Immature natural killer cell (primary cell): Measurements from ENCODE around the gene SH2D2A. TPM values are rescaled to one million over a fixed set of nuclear protein-coding genes. Genes with fewer than 3 reads are reported as not detected.

Experiments used
- DNase-seq, 3 donors: peaks; one replicate each; pipeline ENCODE4 v3.0.0; 2022; ENCODE audit warnings: mixed read lengths in 1 of 3
- H3K27ac Mint-ChIP-seq, 6 donors: one replicate each; pipeline ENCODE4 v1.8.0; 2020; ENCODE audit warnings: mixed read lengths in 6 of 6, mild to moderate bottlenecking in 5 of 6, inconsistent platforms in 4 of 6, moderate library complexity in 3 of 6
- H3K27me3 Mint-ChIP-seq, 3 donors: one replicate each; pipeline ENCODE4 v1.8.0; 2020 to 2021; ENCODE audit warnings: low read depth in 3 of 3, mild to moderate bottlenecking in 3 of 3, mixed read lengths in 3 of 3, moderate library complexity in 3 of 3, inconsistent platforms in 1 of 3
- H3K36me3 Mint-ChIP-seq, 3 donors: one replicate each; pipeline ENCODE4 v1.8.0; 2020; ENCODE audit warnings: mixed read lengths in 3 of 3, inconsistent platforms in 2 of 3, mild to moderate bottlenecking in 2 of 3
- H3K4me1 Mint-ChIP-seq, 2 donors: one replicate each; pipeline ENCODE4 v1.8.0; 2020; ENCODE audit warnings: inconsistent platforms in 2 of 2, mild to moderate bottlenecking in 2 of 2, mixed read lengths in 2 of 2, moderate library complexity in 1 of 2
- H3K4me3 Mint-ChIP-seq, 5 donors: one replicate each; pipeline ENCODE4 v1.8.0; 2020; ENCODE audit warnings: mild to moderate bottlenecking in 5 of 5, mixed read lengths in 5 of 5, inconsistent platforms in 3 of 5, moderate library complexity in 3 of 5
- H3K9me3 Mint-ChIP-seq, 6 donors: one replicate each; pipeline ENCODE4 v1.8.0; 2020; ENCODE audit warnings: mild to moderate bottlenecking in 6 of 6, mixed read lengths in 6 of 6, inconsistent platforms in 4 of 6, moderate library complexity in 3 of 6
- polyA plus RNA-seq, 3 donors: library from polyadenylated mRNA; unstranded; fragments of 300-500 nt; fragmentation: Illumina TruSeq; gene quantifications; one replicate each; pipeline ENCODE4 v1.2.3, GENCODE V29; 2021

The SH2D2A gene
- polyA plus RNA-seq, 3 donors from 2014 or later = 76.4 to 139 (median 84.1) TPM

GRCh38 chr1:156801409-156802121 is 15.1 kb downstream of the SH2D2A start:
- Mint-ChIP-seq H3K27ac (peak overlapping the region; percentile 58 to 91 (median 76)), H3K4me1 (peaks cover 37 to 51% of the 10 kb centered on the region in 2 donors), H3K27me3 (peaks cover 7 to 17% (median 11%) of the 10 kb centered on the region in 3 donors), H3K4me3 (peak overlapping the region in 3 of 5 donors; percentile 8 to 44 (median 34)), H3K9me3 (no peaks in the 10 kb centered on the region), H3K36me3 (peaks cover 6 to 27% (median 8%) of the 10 kb centered on the region in 3 donors)
- peak in 2 of 3 donors; percentile 10 to 27 for DNase-seq

- no peak overlapping the region for H3K4me3 Mint-ChIP-seq
- peaks cover 19 to 20% of the 10 kb centered on the region in 2 donors for H3K4me1 Mint-ChIP-seq
- H3K36me3 Mint-ChIP-seq = peaks cover 14 to 46% (median 24%) of the 10 kb centered on the region in 3 donors
- no peaks in the 10 kb centered on the region for H3K9me3 Mint-ChIP-seq
- DNase-seq = peak; percentile 61 to 67 (median 63)
- peak overlapping the region in 3 of 6 donors; percentile 3 to 51 (median 28) for H3K27ac Mint-ChIP-seq
- peaks cover 4 to 7% (median 5%) of the 10 kb centered on the region in 3 donors for H3K27me3 Mint-ChIP-seq
Measured at GRCh38 chr1:156797212-156797871, 19.3 kb downstream of the SH2D2A start.

- H3K36me3 Mint-ChIP-seq = peaks cover 17 to 49% (median 31%) of the 10 kb centered on the region in 3 donors
- H3K4me1 Mint-ChIP-seq = peaks cover 11 to 12% of the 10 kb centered on the region in 2 donors
- DNase-seq = no peak
- peaks cover under 1 to 4% (median 3%) of the 10 kb centered on the region in 3 donors for H3K27me3 Mint-ChIP-seq
- H3K4me3 Mint-ChIP-seq = no peak overlapping the region
- no peaks in the 10 kb centered on the region for H3K9me3 Mint-ChIP-seq
- H3K27ac Mint-ChIP-seq = peak overlapping the region in 2 of 6 donors; percentile 43 to 49
Measured at GRCh38 chr1:156796340-156797097, 20.1 kb downstream of the SH2D2A start.

GRCh38 chr1:156795787-156796186 is 20.9 kb downstream of the SH2D2A start:
- Mint-ChIP-seq H3K9me3 (no peaks in the 10 kb centered on the region), H3K4me3 (no peak overlapping the region), H3K27me3 (peaks cover 0 to 4% (median 3%) of the 10 kb centered on the region in 3 donors), H3K4me1 (peaks cover 4 to 5% of the 10 kb centered on the region in 2 donors), H3K36me3 (peaks cover 18 to 55% (median 32%) of the 10 kb centered on the region in 3 donors), H3K27ac (peak overlapping the region in 1 of 6 donors; percentile 79)
- no peak for DNase-seq

- peaks cover 0 to 2% of the 10 kb centered on the region in 2 donors for H3K4me1 Mint-ChIP-seq
- H3K27ac Mint-ChIP-seq = peak overlapping the region in 1 of 6 donors; percentile 79
- DNase-seq = no peak
- no peak overlapping the region for H3K4me3 Mint-ChIP-seq
- peaks cover 18 to 54% (median 32%) of the 10 kb centered on the region in 3 donors for H3K36me3 Mint-ChIP-seq
- peaks cover 0 to 4% (median 3%) of the 10 kb centered on the region in 3 donors for H3K27me3 Mint-ChIP-seq
- H3K9me3 Mint-ChIP-seq = no peaks in the 10 kb centered on the region
Measured at GRCh38 chr1:156795374-156795733, 21.3 kb downstream of the SH2D2A start.

- Mint-ChIP-seq H3K36me3 (peaks cover 18 to 57% (median 29%) of the 10 kb centered on the region in 3 donors), H3K27ac (no peak overlapping the region), H3K4me1 (peaks cover 0 to 2% of the 10 kb centered on the region in 2 donors), H3K27me3 (peaks cover 0 to 3% (median 2%) of the 10 kb centered on the region in 3 donors), H3K9me3 (no peaks in the 10 kb centered on the region), H3K4me3 (no peak overlapping the region)
- DNase-seq = no peak
Measured at GRCh38 chr1:156794506-156795373, 21.9 kb downstream of the SH2D2A start.

DNA sequence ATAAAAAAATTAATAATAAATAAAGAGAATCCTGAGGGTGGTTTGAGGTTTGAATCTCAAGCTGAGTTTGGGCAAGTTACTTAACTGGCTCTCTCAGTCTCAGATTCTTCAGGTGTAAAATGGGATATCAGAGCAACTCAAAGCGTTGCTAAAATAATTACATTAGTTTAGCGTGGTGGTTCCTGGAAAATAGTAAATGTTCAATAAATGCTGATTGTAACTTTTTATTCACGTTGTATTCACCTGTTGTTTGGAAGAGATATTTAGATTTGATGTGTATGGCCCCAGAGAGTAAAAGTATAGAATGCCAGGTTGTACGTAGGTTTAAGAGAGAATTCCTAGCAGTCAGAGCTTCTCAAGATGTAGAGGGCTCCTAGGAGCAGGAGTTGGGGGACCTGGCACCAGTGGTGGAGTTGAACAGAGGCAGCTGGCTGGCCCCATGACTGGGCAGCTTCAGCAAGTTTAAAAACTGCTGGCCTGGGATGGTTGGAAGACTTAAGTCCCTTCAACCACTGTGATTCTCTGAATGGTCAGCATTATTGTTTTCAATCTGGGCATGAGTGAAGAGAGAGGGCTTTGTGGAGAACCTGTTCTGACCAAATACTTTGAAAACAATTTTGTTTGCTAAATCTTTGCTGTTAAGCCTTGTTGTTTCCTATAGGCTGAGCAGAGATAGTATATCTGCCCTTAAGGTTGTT is 26.9 kb downstream of the SH2D2A start:
- Mint-ChIP-seq H3K36me3 (peaks cover 8 to 52% (median 28%) of the 10 kb centered on the region in 3 donors), H3K4me1 (peaks cover 7 to 14% of the 10 kb centered on the region in 2 donors)

DNA sequence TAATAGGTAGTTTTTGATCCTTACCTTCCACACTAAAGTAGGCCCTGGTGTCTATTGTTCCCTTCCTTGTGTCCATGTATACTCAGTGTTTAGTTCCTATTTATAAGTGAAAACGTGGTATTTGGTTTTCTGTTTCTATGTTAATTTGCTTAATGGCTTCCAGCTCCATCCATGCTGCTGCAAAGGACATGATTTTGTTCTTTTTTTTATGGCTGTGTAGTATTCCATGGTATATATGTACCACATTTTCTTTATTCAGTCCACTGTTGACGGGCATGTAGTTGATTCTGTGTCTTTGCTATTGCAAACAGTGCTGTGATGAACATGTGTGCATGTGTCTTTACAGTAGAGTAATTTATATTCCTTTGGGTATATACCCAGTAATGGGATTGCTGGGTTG is 28.5 kb downstream of the SH2D2A start:
- H3K27ac Mint-ChIP-seq = peak overlapping the region in 1 of 6 donors; percentile 40
- no peaks in the 10 kb centered on the region for H3K27me3 Mint-ChIP-seq
- no peaks in the 10 kb centered on the region for H3K9me3 Mint-ChIP-seq
- no peak overlapping the region for H3K4me3 Mint-ChIP-seq
- H3K36me3 Mint-ChIP-seq = peaks cover 5 to 47% (median 24%) of the 10 kb centered on the region in 3 donors
- peaks cover 7 to 14% of the 10 kb centered on the region in 2 donors for H3K4me1 Mint-ChIP-seq
- no peak for DNase-seq

More for the DNA sequence above, 26.9 kb downstream of the SH2D2A start:
- Mint-ChIP-seq H3K27me3 (peaks cover 0 to 1% (median under 1%) of the 10 kb centered on the region in 3 donors), H3K4me3 (no peak overlapping the region), H3K9me3 (no peaks in the 10 kb centered on the region), H3K27ac (peak overlapping the region in 3 of 6 donors; percentile 5 to 62 (median 44))
- no peak for DNase-seq

- Mint-ChIP-seq H3K4me3 (no peak overlapping the region), H3K9me3 (no peaks in the 10 kb centered on the region), H3K27me3 (no peaks in the 10 kb centered on the region), H3K4me1 (peaks cover 10 to 20% of the 10 kb centered on the region in 2 donors), H3K36me3 (peaks cover 6 to 52% (median 21%) of the 10 kb centered on the region in 3 donors), H3K27ac (peak overlapping the region in 5 of 6 donors; percentile 3 to 78 (median 26))
- DNase-seq = no peak
Measured at GRCh38 chr1:156786640-156787039, 30.0 kb downstream of the SH2D2A start.

DNA sequence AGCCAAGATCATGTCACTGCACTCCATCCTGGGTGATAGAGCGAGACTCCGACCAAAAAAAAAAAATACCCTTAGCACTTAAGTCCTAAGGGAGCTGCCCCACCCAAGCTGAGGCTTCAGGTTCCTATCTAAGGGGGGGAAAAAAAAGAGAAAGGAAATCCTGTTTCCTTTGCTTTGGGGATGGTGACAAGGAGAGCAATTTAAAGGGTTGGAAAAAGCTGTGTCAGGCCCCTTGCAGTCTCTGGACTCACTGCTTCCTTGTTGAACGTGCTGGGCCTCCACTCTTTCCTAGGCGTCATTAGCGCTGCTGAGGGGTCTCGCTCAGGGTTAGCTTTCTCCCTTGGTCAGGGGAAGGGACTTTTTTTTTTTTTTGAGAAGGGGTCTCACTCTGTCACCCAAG is 31.2 kb downstream of the SH2D2A start:
- peaks cover 13 to 29% of the 10 kb centered on the region in 2 donors for H3K4me1 Mint-ChIP-seq

DNA sequence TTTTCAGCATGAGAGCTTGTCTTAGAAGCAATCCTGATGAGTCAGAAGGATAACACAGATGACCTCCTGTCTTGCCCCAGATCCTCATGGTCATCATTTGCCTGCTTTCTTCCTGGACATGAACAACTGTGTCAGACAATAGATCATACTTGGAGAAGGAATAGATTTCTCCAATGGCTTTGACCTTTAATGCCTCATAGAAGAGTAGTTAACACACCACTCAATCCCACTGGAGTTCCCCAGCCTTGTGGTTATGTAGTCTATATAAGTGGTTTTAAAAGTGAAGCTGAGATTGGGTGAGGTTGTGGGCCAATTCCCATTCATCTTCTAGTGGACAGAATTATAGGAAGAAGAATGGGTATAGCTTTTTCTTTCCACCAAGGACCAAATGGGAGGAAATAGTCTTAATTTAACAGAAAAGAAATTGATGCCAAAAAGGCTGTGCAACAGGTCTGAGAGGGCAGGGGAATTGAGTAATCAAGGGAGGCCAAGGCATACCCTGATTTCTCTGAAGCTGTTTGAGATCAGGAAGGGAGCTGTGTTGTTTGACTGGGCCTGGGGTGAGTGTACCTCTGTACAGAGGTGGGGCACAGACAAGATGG is 35.0 kb downstream of the SH2D2A start:
- Mint-ChIP-seq H3K27me3 (no peaks in the 10 kb centered on the region), H3K4me3 (no peak overlapping the region), H3K27ac (peak overlapping the region in 1 of 6 donors; percentile 41), H3K36me3 (peaks cover 4 to 27% (median 15%) of the 10 kb centered on the region in 3 donors), H3K9me3 (no peaks in the 10 kb centered on the region), H3K4me1 (peaks cover 21 to 43% of the 10 kb centered on the region in 2 donors)
- no peak for DNase-seq

More for the DNA sequence above, 31.2 kb downstream of the SH2D2A start:
- Mint-ChIP-seq H3K4me3 (no peak overlapping the region), H3K27ac (no peak overlapping the region), H3K27me3 (no peaks in the 10 kb centered on the region), H3K36me3 (peaks cover 4 to 49% (median 20%) of the 10 kb centered on the region in 3 donors), H3K9me3 (no peaks in the 10 kb centered on the region)
- no peak for DNase-seq

GRCh38 chr1:156777573-156777972 is 39.1 kb downstream of the SH2D2A start:
- Mint-ChIP-seq H3K4me1 (peaks cover 41 to 60% of the 10 kb centered on the region in 2 donors), H3K27me3 (peaks cover 0 to 2% (median 2%) of the 10 kb centered on the region in 3 donors), H3K36me3 (peaks cover 6 to 15% (median 8%) of the 10 kb centered on the region in 3 donors), H3K9me3 (no peaks in the 10 kb centered on the region), H3K27ac (peak overlapping the region in 5 of 6 donors; percentile 5 to 80 (median 41)), H3K4me3 (no peak overlapping the region)
- no peak for DNase-seq
